C4-2B (cell line): ENCODE measurements around the gene TMEM175.
"Not testable (repeated sequence)": the region's sequence is repeated elsewhere in the genome, so short reads cannot be mapped to it uniquely, and the experiment has no call there.

Experiments
- CTCF ChIP-seq: fragments of 450-650 bp; conservative IDR thresholded peaks from 2 replicates; pipeline ENCODE4 v1.5.1; 2017; ENCODE audit warnings: mild to moderate bottlenecking
- ZFX ChIP-seq: fragments of 450-650 bp; IDR thresholded peaks from 2 replicates; pipeline ENCODE4 v1.6.1; 2017

DNA sequence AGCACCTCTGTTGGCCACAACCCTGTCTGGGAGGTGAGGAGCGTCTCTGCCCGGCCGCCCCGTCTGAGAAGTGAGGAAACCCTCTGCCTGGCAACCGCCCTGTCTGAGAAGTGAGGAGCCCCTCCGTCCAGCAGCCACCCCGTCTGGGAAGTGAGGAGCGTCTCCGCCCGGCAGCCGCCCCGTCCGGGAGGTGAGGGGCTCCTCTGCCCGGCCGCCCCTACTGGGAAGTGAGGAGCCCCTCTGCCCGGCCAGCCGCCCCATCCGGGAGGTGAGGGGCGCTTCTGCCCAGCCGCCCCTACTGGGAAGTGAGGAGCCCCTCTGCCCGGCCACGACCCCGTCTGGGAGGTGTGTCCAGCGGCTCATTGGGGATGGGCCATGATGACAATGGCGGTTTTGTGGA is 43.8 kb downstream of the TMEM175 start:
- not testable (repeated sequence) for TF ChIP-seq CTCF, ZFX
